GM12878 (cell line): ENCODE data around the gene TTLL11. TPM values are rescaled to one million over a fixed set of nuclear protein-coding genes. Genes with fewer than 3 reads are reported as not detected.

Experiments
- ATAC-seq: fragments of 200-7000 bp; cut with Tn5 transposase; 3 replicates; pipeline ENCODE4 v1.9.1; 2020; ENCODE audit warnings: mild to moderate bottlenecking, moderate library complexity
- BruUV-seq: library from RNA; stranded (reverse); fragments of 400-500 nt; replicated peaks from 2 replicates; lab custom pipeline; 2021; lab: Mats Ljungman, UMichigan
- CTCF ChIA-PET: fragments of 300-600 bp; sonication (Branson Sonifier 250); formaldehyde crosslinking; extraction: SDS; loops from one replicate; lab custom pipeline; 2021; ENCODE audit warnings: inconsistent platforms; lab: Yijun Ruan, JAX
- POLR2A ChIA-PET: fragments of 350-600 bp; formaldehyde crosslinking; extraction: SDS; loops from one replicate; lab custom pipeline; 2021; ENCODE audit warnings: inconsistent platforms; lab: Charles Lee
- RAD21 ChIA-PET: fragments of 300-600 bp; sonication (Branson Sonifier 250); formaldehyde crosslinking; loops from one replicate; lab custom pipeline; 2023; ENCODE audit warnings: antibody characterized with exemption; ENCODE audit not compliant: unreplicated experiment; lab: Charles Lee
- SMC1A ChIA-PET: fragments of 300-600 bp; sonication (Branson Sonifier 250); formaldehyde crosslinking; loops from one replicate; lab custom pipeline; 2023; ENCODE audit not compliant: unreplicated experiment, uncharacterized antibody; lab: Charles Lee
- DNase-seq: peaks from one replicate; pipeline ENCODE4 v3.0.0-alpha.2; 2011; ENCODE audit warnings: low read depth, low spot score
- FAIRE-seq: peaks from 3 replicates; lab custom pipeline; 2011; peaks lifted over from hg19 to GRCh38; lab: Jason Lieb, UNC
- H2AFZ ChIP-seq: 2 replicates; pipeline ENCODE4 v1.6.0; 2011; ENCODE audit warnings: low read depth, low read length, control low read depth; ENCODE audit not compliant: control insufficient read depth
- H3K27ac ChIP-seq: 2 replicates; pipeline ENCODE4 v1.5.1; 2011; ENCODE audit warnings: control low read depth; ENCODE audit not compliant: control insufficient read depth, insufficient read depth
- H3K27me3 ChIP-seq, 2 experiments: replicated peaks in 1 of 2; 2 replicates each; pipeline versions ENCODE4 v1.6.0 to v1.6.1; 2011; ENCODE audit warnings: low read length in 1 of 2; ENCODE audit not compliant: control insufficient read depth in 2 of 2, insufficient read depth in 2 of 2
- H3K36me3 ChIP-seq, 2 experiments: 2 replicates each; pipeline ENCODE4 v1.5.1; 2011; ENCODE audit warnings: low read length in 1 of 2; ENCODE audit not compliant: control insufficient read depth in 2 of 2, insufficient read depth in 2 of 2
- H3K4me1 ChIP-seq: 2 replicates; pipeline ENCODE4 v1.6.1; 2011; ENCODE audit warnings: mild to moderate bottlenecking, low read length, moderate library complexity, mixed read lengths; ENCODE audit not compliant: control insufficient read depth, insufficient read depth
- H3K4me2 ChIP-seq: 2 replicates; pipeline ENCODE4 v1.6.0; 2011; ENCODE audit warnings: control low read depth; ENCODE audit not compliant: control insufficient read depth, insufficient read depth
- H3K4me3 ChIP-seq: fragments of 200-600 bp; sonication (generic); 2 replicates; pipeline ENCODE4 v1.5.1; 2016
- H3K79me2 ChIP-seq: 2 replicates; pipeline ENCODE4 v1.6.0; 2011; ENCODE audit warnings: low read length; ENCODE audit not compliant: control insufficient read depth, insufficient read depth
- H3K9ac ChIP-seq: 2 replicates; pipeline ENCODE4 v1.8.0; 2011; ENCODE audit warnings: low read length, control low read depth, mixed read lengths; ENCODE audit not compliant: control insufficient read depth, insufficient read depth
- H3K9me3 ChIP-seq: replicated peaks from 3 replicates; pipeline ENCODE4 v1.5.1; 2011; ENCODE audit warnings: mild to moderate bottlenecking, low read length; ENCODE audit not compliant: control insufficient read depth, insufficient read depth
- H4K20me1 ChIP-seq: 2 replicates; pipeline ENCODE4 v1.6.0; 2011; ENCODE audit not compliant: control insufficient read depth, insufficient read depth
- FOS ChIP-seq: IDR thresholded peaks from 3 replicates; pipeline ENCODE4 v1.6.1; 2011; ENCODE audit warnings: borderline replicate concordance; ENCODE audit not compliant: insufficient read length; ENCODE audit errors: extremely low read depth
- GATAD2B ChIP-seq: fragments of 450-650 bp; conservative IDR thresholded peaks from 2 replicates; pipeline ENCODE4 v1.6.1; 2017; ENCODE audit warnings: low read depth, mild to moderate bottlenecking, moderate library complexity
- HDAC2 ChIP-seq: fragments of 200-600 bp; sonication (generic); IDR thresholded peaks from 2 replicates; pipeline ENCODE4 v1.6.1; 2017
- IRF5 ChIP-seq: fragments of 450-650 bp; IDR thresholded peaks from 2 replicates; pipeline ENCODE4 v1.6.1; 2017; ENCODE audit warnings: borderline replicate concordance
- MAX ChIP-seq: IDR thresholded peaks from 2 replicates; pipeline ENCODE4 v1.6.1; 2012; ENCODE audit warnings: low read depth, low read length, improper control_type of control experiment
- NKRF ChIP-seq: fragments of 450-650 bp; conservative IDR thresholded peaks from 2 replicates; pipeline ENCODE4 v1.6.1; 2017; ENCODE audit warnings: mild to moderate bottlenecking, moderate library complexity
- RAD21 ChIP-seq: IDR thresholded peaks from 2 replicates; pipeline ENCODE4 v1.6.1; 2011; ENCODE audit warnings: mild to moderate bottlenecking, low read depth, low read length, moderate library complexity; ENCODE audit not compliant: insufficient read depth
- RCOR1 ChIP-seq: conservative IDR thresholded peaks from 2 replicates; pipeline ENCODE4 v1.6.1; 2012; ENCODE audit warnings: low read depth, low read length, improper control_type of control experiment
- SRF ChIP-seq, 2 experiments: IDR thresholded peaks; 2 replicates each; pipeline ENCODE4 v1.6.1; 2011; ENCODE audit warnings: low read depth in 2 of 2, low read length in 2 of 2, mild to moderate bottlenecking in 1 of 2, moderate library complexity in 1 of 2
- STAT3 ChIP-seq: IDR thresholded peaks from 2 replicates; pipeline ENCODE4 v1.6.1; 2011; ENCODE audit warnings: low read depth, low read length, improper control_type of control experiment
- WGBS: methylation state at CpG from one replicate; pipeline ENCODE4 v1.1.6; 2016; ENCODE audit warnings: low lambda C conversion rate; ENCODE audit not compliant: insufficient replicate concordance, insufficient coverage; ENCODE audit errors: missing lambda C conversion rate; 5-methylcytosine and 5-hydroxymethylcytosine counted together
- in situ Hi-C: fragments of 300-500 bp; cut with MboI; formaldehyde crosslinking; loops from 9 replicates; pipeline ENCODE4 v1.14.3; 2018; ENCODE audit warnings: mixed read lengths
- intact Hi-C: fragments of 100-400 bp; cut with micrococcal nuclease; formaldehyde crosslinking; loops from one replicate; pipeline ENCODE4 v1.14.2; 2022; ENCODE audit not compliant: unreplicated experiment
- polyA plus RNA-seq, 11 experiments: library from polyadenylated mRNA; depleted of rRNA in 4 of 11; unstranded in 6 of 11; stranded (reverse) in 5 of 11; fragments of >200 nt; fragmentation: Nextera tagmentation in 4 of 11; fragmentation: Illumina TruSeq in 1 of 11; extraction: Ambion mirVana in 4 of 11; extraction: Trizol in 1 of 11; gene quantifications; 1 replicate in 1 of 11; 2 replicates in 10 of 11; pipeline versions ENCODE4 v1.2.1 to v1.2.3, GENCODE V29; 2011 to 2016; ENCODE audit warnings: inconsistent platforms in 2 of 11, missing spikeins in 2 of 11, low read depth in 1 of 11
- total RNA-seq, 4 experiments: library from RNA; depleted of rRNA in 3 of 4; stranded (reverse); fragments of >200 nt in 3 of 4; fragmentation: Illumina TruSeq in 1 of 4; extraction: Trizol in 1 of 4; gene quantifications; 2 replicates each; pipeline versions ENCODE4 v1.2.1 to v1.2.3, GENCODE V29; 2013 to 2021

Gene TTLL11
- total and polyA plus RNA-seq, 10 of the 15 experiments (the other 5 are each of a cell fraction or from before 2014, with no cell fraction given), result 1.2 to 3.7 (median 2.9) TPM

- ChIA-PET CTCF (interaction anchor here (0.6 kb wide), 1 partner anchor 349 kb away, joined by 3 read pairs; no protein-coding TSS in a partner anchor), RAD21 (no interaction called here), SMC1A (no interaction called here), POLR2A (no interaction called here)
- no peak overlapping the region for H3K27ac ChIP-seq
- no peaks in the 10 kb centered on the region; a peak in 1 of 4 replicates for H3K27me3 ChIP-seq
- H3K9ac ChIP-seq, result no peak overlapping the region
- no peaks in the 10 kb centered on the region; the same call in 1 of the 2 replicates for H4K20me1 ChIP-seq
- no peaks in the 10 kb centered on the region for H3K9me3 ChIP-seq
- H3K79me2 ChIP-seq, result no peaks in the 10 kb centered on the region
- no peak overlapping the region for H3K4me3 ChIP-seq
- DNase-seq (no peak), ATAC-seq (no peak), FAIRE-seq (no peak)
- H3K36me3 ChIP-seq, result no peaks in the 10 kb centered on the region
- no peak for TF ChIP-seq MAX
- no peak for TF ChIP-seq FOS
- no peak for TF ChIP-seq RCOR1
- TF ChIP-seq NKRF, result no peak
- TF ChIP-seq GATAD2B, result no peak
- TF ChIP-seq HDAC2, result no peak
- TF ChIP-seq SRF (IDR thresholded peaks at IDR 0.05; ENCODE audit: low read depth in 2 of 2, low read length in 2 of 2), result no peak
- no peak for TF ChIP-seq STAT3
- TF ChIP-seq IRF5, result no peak
- no peak for TF ChIP-seq RAD21
- H3K4me2 ChIP-seq, result no peak overlapping the region
- no TSS peak for BruUV-seq
- WGBS, result 44% methylated on average over 11 of the region's 11 CpGs
- intact Hi-C loops (no loop called here), in situ Hi-C loops (no loop called here)
- no peak overlapping the region for H2AFZ ChIP-seq
- H3K4me1 ChIP-seq, result no peaks in the 10 kb centered on the region
Measured at GRCh38 chr9:121853617-121854395, 239.3 kb downstream of the TTLL11 start.
